Pancreas (tissue), 10 donors: ENCODE results near the gene USH1G. TPM values are rescaled to one million over a fixed set of nuclear protein-coding genes. Genes with fewer than 3 reads are reported as not detected.

Experiments used
- ATAC-seq, 4 donors: fragments of 200-7000 bp; cut with Tn5 transposase; one replicate each; pipeline versions ENCODE4 v1.8.0 to v1.9.1; 2020; ENCODE audit warnings: mild to moderate bottlenecking in 4 of 4, moderate library complexity in 4 of 4
- DNase-seq, 6 donors: peaks; one replicate each; pipeline ENCODE4 v3.0.0-alpha.2; 2020
- FAIRE-seq: peaks from 2 replicates; lab custom pipeline; 2012; peaks lifted over from hg19 to GRCh38; lab: Jason Lieb, UNC
- H3K27ac ChIP-seq, 4 donors: fragments of 200-600 bp; sonication (generic); 1 replicate in 3 of 4; 2 replicates in 1 of 4; pipeline versions ENCODE4 v1.5.0 to v1.8.0; 2020
- H3K27me3 ChIP-seq, 4 donors: fragments of 200-600 bp; one replicate each; pipeline ENCODE4 v1.8.0; 2021
- H3K36me3 ChIP-seq, 3 donors: fragments of 200-600 bp; sonication (generic) in 1 of 3; one replicate each; pipeline versions ENCODE4 v1.5.0 to v1.8.0; 2020 to 2021
- H3K4me1 ChIP-seq, 3 donors: fragments of 200-600 bp; one replicate each; pipeline ENCODE4 v1.8.0; 2021
- H3K4me3 ChIP-seq, 4 donors: fragments of 200-600 bp; sonication (generic) in 2 of 4; one replicate each; pipeline versions ENCODE4 v1.5.0 to v1.8.0; 2020 to 2021
- H3K9me3 ChIP-seq, 4 donors: fragments of 200-600 bp; one replicate each; pipeline ENCODE4 v1.8.0; 2021
- WGBS, 2 donors: extraction: QIAGEN DNeasy Blood & Tissue Kit; methylation state at CpG; one replicate each; pipeline ENCODE4 v1.1.7; 2013; 5-methylcytosine and 5-hydroxymethylcytosine counted together
- intact Hi-C, 3 donors: fragments of 100-400 bp; cut with DNase I; formaldehyde crosslinking; loops; one replicate each; pipeline versions ENCODE4 v1.11.1 to v1.14.2; 2022
- polyA plus RNA-seq, 2 donors: library from polyadenylated mRNA; stranded (reverse); fragments of 200-250 nt; gene quantifications; one replicate each; pipeline ENCODE4 v1.2.3, GENCODE V29; 2013
- total RNA-seq, 6 donors: library from RNA; stranded (reverse); fragmentation: NEBNext Ultra II Directional in 4 of 6; extraction: Animal tissue kit (Norgen Biotek cat#: 25700) in 4 of 6; gene quantifications; one replicate each; pipeline versions ENCODE4 v1.2.1 to v1.2.4, GENCODE V29; 2021 to 2023
- TF ChIP-seq, protein P1 (sequence below), 4 donors: fragments of 200-600 bp; sonication (generic) in 3 of 4; IDR thresholded peaks; one replicate each; pipeline versions ENCODE4 v1.5.0 to v1.8.0; 2021; ENCODE audit warnings: antibody characterized with exemption in 4 of 4
- donor health status: healthy with polysubstance abuse.
- donor health status: DM: no; HTN: no; CAD: no; lungs with moderate emphysema.
- donor health status: DM: no; HTN: no; CAD: no.
- donor health status: control.
- donor health status: control.
- donor health status: Bipolar disorder and iron deficiency.
- donor health status: DM: yes; HTN: yes; CAD: no.
- donor health status: DM: no; HTN: no; CAD: no.
- donor health status: DM: no; HTN: no; CAD: no.
- donor health status: DM: yes; HTN: yes; CAD: no.

USH1G gene
- total and polyA plus RNA-seq, 8 donors = 0.03 to 0.17 (median 0.09) TPM; not detected in 1

GRCh38 chr17:74890554-74890953 lies 32.5 kb downstream of the USH1G start:
- WGBS, 2 donors = 88 to 90% methylated on average over 7 of the region's 7 CpGs

GRCh38 chr17:74888469-74888868 lies 34.6 kb downstream of the USH1G start:
- 52 to 58% methylated on average over 13 of the region's 13 CpGs for WGBS, 2 donors
- ATAC-seq (no peak), FAIRE-seq (no peak), DNase-seq (no peak)
- H3K27ac ChIP-seq = no peak overlapping the region
- intact Hi-C loops = no loop called here
- TF ChIP-seq, protein P1, sequence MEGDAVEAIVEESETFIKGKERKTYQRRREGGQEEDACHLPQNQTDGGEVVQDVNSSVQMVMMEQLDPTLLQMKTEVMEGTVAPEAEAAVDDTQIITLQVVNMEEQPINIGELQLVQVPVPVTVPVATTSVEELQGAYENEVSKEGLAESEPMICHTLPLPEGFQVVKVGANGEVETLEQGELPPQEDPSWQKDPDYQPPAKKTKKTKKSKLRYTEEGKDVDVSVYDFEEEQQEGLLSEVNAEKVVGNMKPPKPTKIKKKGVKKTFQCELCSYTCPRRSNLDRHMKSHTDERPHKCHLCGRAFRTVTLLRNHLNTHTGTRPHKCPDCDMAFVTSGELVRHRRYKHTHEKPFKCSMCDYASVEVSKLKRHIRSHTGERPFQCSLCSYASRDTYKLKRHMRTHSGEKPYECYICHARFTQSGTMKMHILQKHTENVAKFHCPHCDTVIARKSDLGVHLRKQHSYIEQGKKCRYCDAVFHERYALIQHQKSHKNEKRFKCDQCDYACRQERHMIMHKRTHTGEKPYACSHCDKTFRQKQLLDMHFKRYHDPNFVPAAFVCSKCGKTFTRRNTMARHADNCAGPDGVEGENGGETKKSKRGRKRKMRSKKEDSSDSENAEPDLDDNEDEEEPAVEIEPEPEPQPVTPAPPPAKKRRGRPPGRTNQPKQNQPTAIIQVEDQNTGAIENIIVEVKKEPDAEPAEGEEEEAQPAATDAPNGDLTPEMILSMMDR (IDR thresholded peaks at IDR 0.05) = no peak
- H3K4me3 ChIP-seq = no peak overlapping the region
- H3K4me1 ChIP-seq = peaks cover 0 to 7% (median 6%) of the 10 kb centered on the region in 3 donors
- no peaks in the 10 kb centered on the region for H3K27me3 ChIP-seq
- no peaks in the 10 kb centered on the region for H3K36me3 ChIP-seq
- no peaks in the 10 kb centered on the region for H3K9me3 ChIP-seq

More at GRCh38 chr17:74890554-74890953, 32.5 kb downstream of the USH1G start:
- intact Hi-C loops = no loop called here
- TF ChIP-seq, protein P1 (IDR thresholded peaks at IDR 0.05) = no peak
- H3K27me3 ChIP-seq = no peaks in the 10 kb centered on the region
- ATAC-seq (no peak), FAIRE-seq (no peak), DNase-seq (no peak)
- no peak overlapping the region for H3K27ac ChIP-seq
- H3K4me3 ChIP-seq = no peak overlapping the region
- no peaks in the 10 kb centered on the region for H3K36me3 ChIP-seq
- H3K9me3 ChIP-seq = no peaks in the 10 kb centered on the region
- peaks cover 0 to 8% (median 6%) of the 10 kb centered on the region in 3 donors for H3K4me1 ChIP-seq

DNA sequence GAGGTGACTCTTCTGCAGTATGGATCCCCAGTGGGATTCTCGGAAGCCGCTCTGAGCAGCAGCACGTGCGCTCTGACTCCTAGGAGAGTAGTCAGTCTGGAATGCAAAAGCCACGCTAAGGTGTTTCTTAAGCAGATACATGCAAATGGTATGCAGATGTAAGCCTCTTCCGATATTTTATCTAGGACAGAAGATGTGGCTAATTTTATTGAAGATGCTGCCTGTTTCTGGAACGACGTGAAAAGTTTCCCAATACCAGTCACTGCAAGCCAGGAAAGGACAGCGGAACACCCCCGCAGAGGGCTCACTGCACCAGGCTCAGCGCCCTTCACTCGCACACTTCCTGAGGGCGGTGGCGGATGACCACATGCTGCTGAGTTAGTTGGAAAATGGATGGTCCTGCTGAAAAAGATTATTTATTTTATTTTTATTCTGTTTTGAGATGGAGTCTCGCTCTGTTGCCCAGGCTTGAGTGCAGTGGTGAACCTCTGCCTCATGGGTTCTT lies 39.8 kb downstream of the USH1G start:
- DNase-seq = peak in 1 of 6 donors; percentile 34
- Histone ChIP-seq H3K36me3 (no peaks in the 10 kb centered on the region), H3K27me3 (no peaks in the 10 kb centered on the region), H3K4me3 (no peak overlapping the region), H3K9me3 (no peaks in the 10 kb centered on the region), H3K27ac (no peak overlapping the region), H3K4me1 (no peaks in the 10 kb centered on the region)
- WGBS, 2 donors = 75 to 86% methylated on average over 15 of the region's 15 CpGs
- no peak for FAIRE-seq
- intact Hi-C loops = no loop called here
- ATAC-seq = no peak
- TF ChIP-seq, protein P1 (IDR thresholded peaks at IDR 0.05) = no peak

GRCh38 chr17:74882517-74883240 lies 40.4 kb downstream of the USH1G start:
- ATAC-seq (no peak), DNase-seq (peak in 1 of 6 donors; percentile 43), FAIRE-seq (no peak)
- Histone ChIP-seq H3K4me1 (peaks cover 0 to 4% (median 2%) of the 10 kb centered on the region in 3 donors), H3K9me3 (no peaks in the 10 kb centered on the region), H3K36me3 (no peaks in the 10 kb centered on the region), H3K4me3 (no peak overlapping the region), H3K27me3 (no peaks in the 10 kb centered on the region), H3K27ac (no peak overlapping the region)
- 56 to 72% methylated on average over 20 of the region's 20 CpGs for WGBS, 2 donors
- TF ChIP-seq, protein P1 (IDR thresholded peaks at IDR 0.05) = no peak
- intact Hi-C loops = no loop called here

DNA sequence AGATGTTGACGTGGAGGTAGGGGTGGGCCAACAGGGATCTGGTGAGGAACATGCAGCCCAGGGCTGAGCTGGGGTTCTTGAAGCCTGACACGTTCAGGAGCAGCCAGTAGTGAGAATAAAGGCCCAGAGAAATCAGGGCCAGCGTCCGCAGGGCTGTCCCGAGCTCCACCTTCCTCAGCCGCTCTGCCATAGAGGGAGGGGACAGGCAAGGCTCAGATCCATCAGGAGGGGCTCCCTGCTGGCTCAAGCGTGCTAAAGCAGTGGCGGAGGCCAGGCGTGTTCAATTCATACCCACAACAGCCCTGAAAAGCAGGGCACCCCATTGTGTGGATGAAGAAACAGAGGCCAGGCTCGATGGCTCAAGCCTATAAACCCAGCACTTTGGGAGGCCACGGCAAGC lies 42.0 kb downstream of the USH1G start:
- WGBS, 2 donors = 70 to 78% methylated on average over 11 of the region's 11 CpGs
- Histone ChIP-seq H3K4me3 (no peak overlapping the region), H3K4me1 (peaks cover 0 to 9% (median 6%) of the 10 kb centered on the region in 3 donors), H3K9me3 (no peaks in the 10 kb centered on the region), H3K27me3 (no peaks in the 10 kb centered on the region), H3K36me3 (no peaks in the 10 kb centered on the region), H3K27ac (no peak overlapping the region)
- intact Hi-C loops = no loop called here
- DNase-seq (no peak), ATAC-seq (no peak), FAIRE-seq (no peak)
- TF ChIP-seq, protein P1 (IDR thresholded peaks at IDR 0.05) = no peak
